ENCODE results near the gene ATP11A. TPM values are rescaled to one million over a fixed set of nuclear protein-coding genes. Genes with fewer than 3 reads are reported as not detected.

Gene ATP11A
- total RNA-seq, 1 experiment from 2014 or later: 80.4 TPM

DNA sequence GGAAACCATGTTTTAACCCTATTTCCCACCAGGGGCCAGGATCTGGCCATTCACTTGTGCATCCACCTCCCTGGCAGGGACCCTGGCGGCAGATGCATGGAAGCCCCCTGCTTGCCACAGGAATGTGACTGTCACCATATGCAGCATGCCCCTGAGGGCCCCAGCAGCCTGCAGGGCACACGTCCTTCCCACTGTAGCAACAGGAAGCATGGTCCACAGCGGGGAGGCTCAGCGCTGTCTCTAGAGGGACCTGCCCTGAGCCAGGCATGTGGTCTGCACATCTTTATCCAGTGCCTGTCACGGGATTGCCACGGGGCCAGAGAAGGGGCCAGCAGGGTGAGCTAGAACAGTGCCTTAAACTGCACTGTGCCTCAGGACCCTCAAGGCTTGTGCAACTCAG is 244.2 kb downstream of the ATP11A start:
- Histone ChIP-seq H3K27me3 (ENCODE audit: insufficient read depth, low read length) (no peaks in the 10 kb centered on the region), H3K27ac (ENCODE audit: low read depth, low read length) (no peak overlapping the region), H3K9me3 (ENCODE audit: control insufficient read depth in 1 of 2, insufficient read depth in 1 of 2, low read depth in 1 of 2, low read length in 2 of 2) (0 out of 4 replicates have a peak, but pooled peaks cover 0 to 4% of the 10 kb centered on the region in 2 experiments), H4K20me1 (ENCODE audit: insufficient read depth) (no peaks in the 10 kb centered on the region), H3K79me2 (ENCODE audit: insufficient read depth, low read length) (no peaks in the 10 kb centered on the region), H3K4me3 (replicated peaks in 1 of 2; ENCODE audit: low read depth in 1 of 2, low read length in 2 of 2) (no peak overlapping the region), H3K4me2 (ENCODE audit: low read length) (no peak overlapping the region), H2AFZ (ENCODE audit: low read depth, low read length, poor library complexity, severe bottlenecking) (no peak overlapping the region), H3K36me3 (ENCODE audit: control insufficient read depth in 1 of 2, insufficient read depth in 2 of 2, low read length in 2 of 2) (no peaks in the 10 kb centered on the region), H3K9me2 (ENCODE audit: insufficient read depth) (no peaks in the 10 kb centered on the region), H3K9ac (ENCODE audit: low read length) (no peak overlapping the region), H3K4me1 (ENCODE audit: control insufficient read depth in 1 of 2, insufficient read depth in 2 of 2, low read length in 2 of 2) (peaks cover 9 to 13% of the 10 kb centered on the region in 2 experiments; a peak in 3 of 4 replicates)
- TF ChIP-seq EGR1 (IDR thresholded peaks at IDR 0.05; ENCODE audit: low read depth) (no peak), ZFX (IDR thresholded peaks at IDR 0.05) (no peak), ELF1 (IDR thresholded peaks at IDR 0.05; ENCODE audit: borderline replicate concordance, low read depth) (no peak), SP1 (IDR thresholded peaks at IDR 0.05; ENCODE audit: low read depth) (no peak), FOSL1 (IDR thresholded peaks at IDR 0.05; ENCODE audit: low read depth) (no peak), JUND (IDR thresholded peaks at IDR 0.05) (no peak), YY1 (IDR thresholded peaks at IDR 0.05; ENCODE audit: extremely low read depth, insufficient replicate concordance, low read depth, low read length) (no peak), CEBPB (IDR thresholded peaks at IDR 0.05; ENCODE audit: low read depth) (no peak), POLR2AphosphoS5 (IDR thresholded peaks at IDR 0.05; ENCODE audit: low read depth, low read length) (no peak), SIN3A (IDR thresholded peaks at IDR 0.05; ENCODE audit: low read depth) (no peak), EZH2 (IDR thresholded peaks at IDR 0.05) (no peak)
- TF ChIP-seq, protein P1, sequence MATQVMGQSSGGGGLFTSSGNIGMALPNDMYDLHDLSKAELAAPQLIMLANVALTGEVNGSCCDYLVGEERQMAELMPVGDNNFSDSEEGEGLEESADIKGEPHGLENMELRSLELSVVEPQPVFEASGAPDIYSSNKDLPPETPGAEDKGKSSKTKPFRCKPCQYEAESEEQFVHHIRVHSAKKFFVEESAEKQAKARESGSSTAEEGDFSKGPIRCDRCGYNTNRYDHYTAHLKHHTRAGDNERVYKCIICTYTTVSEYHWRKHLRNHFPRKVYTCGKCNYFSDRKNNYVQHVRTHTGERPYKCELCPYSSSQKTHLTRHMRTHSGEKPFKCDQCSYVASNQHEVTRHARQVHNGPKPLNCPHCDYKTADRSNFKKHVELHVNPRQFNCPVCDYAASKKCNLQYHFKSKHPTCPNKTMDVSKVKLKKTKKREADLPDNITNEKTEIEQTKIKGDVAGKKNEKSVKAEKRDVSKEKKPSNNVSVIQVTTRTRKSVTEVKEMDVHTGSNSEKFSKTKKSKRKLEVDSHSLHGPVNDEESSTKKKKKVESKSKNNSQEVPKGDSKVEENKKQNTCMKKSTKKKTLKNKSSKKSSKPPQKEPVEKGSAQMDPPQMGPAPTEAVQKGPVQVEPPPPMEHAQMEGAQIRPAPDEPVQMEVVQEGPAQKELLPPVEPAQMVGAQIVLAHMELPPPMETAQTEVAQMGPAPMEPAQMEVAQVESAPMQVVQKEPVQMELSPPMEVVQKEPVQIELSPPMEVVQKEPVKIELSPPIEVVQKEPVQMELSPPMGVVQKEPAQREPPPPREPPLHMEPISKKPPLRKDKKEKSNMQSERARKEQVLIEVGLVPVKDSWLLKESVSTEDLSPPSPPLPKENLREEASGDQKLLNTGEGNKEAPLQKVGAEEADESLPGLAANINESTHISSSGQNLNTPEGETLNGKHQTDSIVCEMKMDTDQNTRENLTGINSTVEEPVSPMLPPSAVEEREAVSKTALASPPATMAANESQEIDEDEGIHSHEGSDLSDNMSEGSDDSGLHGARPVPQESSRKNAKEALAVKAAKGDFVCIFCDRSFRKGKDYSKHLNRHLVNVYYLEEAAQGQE (IDR thresholded peaks at IDR 0.05; ENCODE audit: low read depth): no peak
- TF ChIP-seq, protein P2, sequence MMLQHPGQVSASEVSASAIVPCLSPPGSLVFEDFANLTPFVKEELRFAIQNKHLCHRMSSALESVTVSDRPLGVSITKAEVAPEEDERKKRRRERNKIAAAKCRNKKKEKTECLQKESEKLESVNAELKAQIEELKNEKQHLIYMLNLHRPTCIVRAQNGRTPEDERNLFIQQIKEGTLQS (IDR thresholded peaks at IDR 0.05): no peak
- TF ChIP-seq, protein P3, sequence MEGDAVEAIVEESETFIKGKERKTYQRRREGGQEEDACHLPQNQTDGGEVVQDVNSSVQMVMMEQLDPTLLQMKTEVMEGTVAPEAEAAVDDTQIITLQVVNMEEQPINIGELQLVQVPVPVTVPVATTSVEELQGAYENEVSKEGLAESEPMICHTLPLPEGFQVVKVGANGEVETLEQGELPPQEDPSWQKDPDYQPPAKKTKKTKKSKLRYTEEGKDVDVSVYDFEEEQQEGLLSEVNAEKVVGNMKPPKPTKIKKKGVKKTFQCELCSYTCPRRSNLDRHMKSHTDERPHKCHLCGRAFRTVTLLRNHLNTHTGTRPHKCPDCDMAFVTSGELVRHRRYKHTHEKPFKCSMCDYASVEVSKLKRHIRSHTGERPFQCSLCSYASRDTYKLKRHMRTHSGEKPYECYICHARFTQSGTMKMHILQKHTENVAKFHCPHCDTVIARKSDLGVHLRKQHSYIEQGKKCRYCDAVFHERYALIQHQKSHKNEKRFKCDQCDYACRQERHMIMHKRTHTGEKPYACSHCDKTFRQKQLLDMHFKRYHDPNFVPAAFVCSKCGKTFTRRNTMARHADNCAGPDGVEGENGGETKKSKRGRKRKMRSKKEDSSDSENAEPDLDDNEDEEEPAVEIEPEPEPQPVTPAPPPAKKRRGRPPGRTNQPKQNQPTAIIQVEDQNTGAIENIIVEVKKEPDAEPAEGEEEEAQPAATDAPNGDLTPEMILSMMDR (IDR thresholded peaks at IDR 0.05 in 2 of 3, conservative IDR thresholded peaks at IDR 0.05 in 1 of 3; ENCODE audit: borderline replicate concordance in 1 of 3, insufficient read depth in 1 of 3, low read depth in 2 of 3, low read length in 2 of 3): no peak
- intact Hi-C loops (cut with micrococcal nuclease): no loop called here
- RAD21 ChIA-PET (ENCODE audit: low non-redundant PET in 1 of 2, low total read pairs in 2 of 2, uncharacterized antibody in 2 of 2, unreplicated experiment in 2 of 2): no interaction called here
- DNase-seq (ENCODE audit: low read depth, low spot score) (no peak), ATAC-seq (no peak)
- BruUV-seq (replicated peaks): no TSS peak
- POLR2A ChIA-PET: no interaction called here
- CTCF ChIA-PET: no interaction called here

Other genes starting within 250 kb of the ATP11A start
- 51.4 TPM for gene TUBGCP3, start 101.9 kb upstream of the ATP11A start, total RNA-seq (2021; ENCODE audit: unreplicated experiment)

Measured in HCT116 (cell line).